RWPE2 (cell line): ENCODE results near the gene SAMHD1.
A peak's percentile ranks its signal among the peaks of the same experiment; 100 is the strongest.

ENCODE experiments used
- ATAC-seq: fragments of 200-7000 bp; cut with Tn5 transposase; 3 replicates; pipeline ENCODE4 v1.9.1; 2021; ENCODE audit warnings: low read depth
- DNase-seq: peaks from one replicate; pipeline ENCODE4 v3.0.0-alpha.2; 2020; ENCODE audit warnings: low spot score
- H3K27ac ChIP-seq: fragments of 450-650 bp; 2 replicates; pipeline ENCODE4 v1.5.1; 2017; ENCODE audit warnings: mild to moderate bottlenecking; ENCODE audit not compliant: poor library complexity, severe bottlenecking
- H3K27me3 ChIP-seq: fragments of 250-450 bp; sonication (Bioruptor Pico); 2 replicates; pipeline ENCODE4 v1.5.1; 2021; ENCODE audit warnings: mild to moderate bottlenecking, moderate library complexity; ENCODE audit not compliant: insufficient read depth, poor library complexity, severe bottlenecking
- H3K36me3 ChIP-seq: fragments of 250-450 bp; sonication (Bioruptor Pico); 2 replicates; pipeline ENCODE4 v1.5.1; 2020; ENCODE audit warnings: low read depth, mild to moderate bottlenecking, moderate library complexity
- H3K4me1 ChIP-seq: fragments of 250-450 bp; sonication (Bioruptor Pico); 2 replicates; pipeline ENCODE4 v1.5.1; 2021; ENCODE audit warnings: mild to moderate bottlenecking, moderate library complexity; ENCODE audit not compliant: insufficient read depth, poor library complexity, severe bottlenecking
- H3K4me3 ChIP-seq: fragments of 250-450 bp; sonication (Bioruptor Pico); 2 replicates; pipeline ENCODE4 v1.5.1; 2021; ENCODE audit warnings: mild to moderate bottlenecking, moderate library complexity; ENCODE audit not compliant: severe bottlenecking
- H3K9me3 ChIP-seq: fragments of 250-450 bp; sonication (Bioruptor Pico); 2 replicates; pipeline ENCODE4 v1.5.1; 2021; ENCODE audit warnings: mild to moderate bottlenecking, moderate library complexity; ENCODE audit not compliant: severe bottlenecking
- TF ChIP-seq, protein P1 (sequence below): fragments of 450-650 bp; IDR thresholded peaks from one replicate; pipeline ENCODE4 v1.5.1; 2017; ENCODE audit warnings: mild to moderate bottlenecking, moderate library complexity; ENCODE audit not compliant: poor library complexity, severe bottlenecking

Gene SAMHD1

DNA sequence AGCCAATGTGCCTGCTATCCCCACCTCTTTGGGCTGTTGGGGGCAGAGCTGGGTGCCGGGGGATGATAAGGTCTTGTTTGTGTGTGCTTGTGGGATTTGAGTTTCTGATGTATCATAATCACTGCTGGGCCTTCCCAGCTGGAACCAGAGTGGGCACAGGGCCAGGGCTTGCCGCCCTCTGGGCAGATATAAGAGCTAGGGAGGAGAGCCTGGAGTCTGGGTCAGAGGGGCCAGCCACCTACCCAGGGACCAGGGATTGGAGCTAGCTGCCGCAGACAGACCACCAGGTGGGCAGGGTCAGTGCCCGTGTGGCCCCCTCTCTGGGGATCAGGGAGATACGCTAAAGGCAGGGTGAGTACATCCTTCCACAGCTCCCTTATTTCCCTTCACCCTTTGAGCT lies 78.7 kb downstream of the SAMHD1 start:
- Histone ChIP-seq H3K27me3 (no peaks in the 10 kb centered on the region), H3K4me1 (no peaks in the 10 kb centered on the region), H3K36me3 (no peaks in the 10 kb centered on the region), H3K9me3 (no peaks in the 10 kb centered on the region), H3K27ac (no peak overlapping the region), H3K4me3 (no peak overlapping the region)
- DNase-seq = no peak
- TF ChIP-seq, protein P1, sequence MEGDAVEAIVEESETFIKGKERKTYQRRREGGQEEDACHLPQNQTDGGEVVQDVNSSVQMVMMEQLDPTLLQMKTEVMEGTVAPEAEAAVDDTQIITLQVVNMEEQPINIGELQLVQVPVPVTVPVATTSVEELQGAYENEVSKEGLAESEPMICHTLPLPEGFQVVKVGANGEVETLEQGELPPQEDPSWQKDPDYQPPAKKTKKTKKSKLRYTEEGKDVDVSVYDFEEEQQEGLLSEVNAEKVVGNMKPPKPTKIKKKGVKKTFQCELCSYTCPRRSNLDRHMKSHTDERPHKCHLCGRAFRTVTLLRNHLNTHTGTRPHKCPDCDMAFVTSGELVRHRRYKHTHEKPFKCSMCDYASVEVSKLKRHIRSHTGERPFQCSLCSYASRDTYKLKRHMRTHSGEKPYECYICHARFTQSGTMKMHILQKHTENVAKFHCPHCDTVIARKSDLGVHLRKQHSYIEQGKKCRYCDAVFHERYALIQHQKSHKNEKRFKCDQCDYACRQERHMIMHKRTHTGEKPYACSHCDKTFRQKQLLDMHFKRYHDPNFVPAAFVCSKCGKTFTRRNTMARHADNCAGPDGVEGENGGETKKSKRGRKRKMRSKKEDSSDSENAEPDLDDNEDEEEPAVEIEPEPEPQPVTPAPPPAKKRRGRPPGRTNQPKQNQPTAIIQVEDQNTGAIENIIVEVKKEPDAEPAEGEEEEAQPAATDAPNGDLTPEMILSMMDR = no peak
- peak; percentile 44 for ATAC-seq

DNA sequence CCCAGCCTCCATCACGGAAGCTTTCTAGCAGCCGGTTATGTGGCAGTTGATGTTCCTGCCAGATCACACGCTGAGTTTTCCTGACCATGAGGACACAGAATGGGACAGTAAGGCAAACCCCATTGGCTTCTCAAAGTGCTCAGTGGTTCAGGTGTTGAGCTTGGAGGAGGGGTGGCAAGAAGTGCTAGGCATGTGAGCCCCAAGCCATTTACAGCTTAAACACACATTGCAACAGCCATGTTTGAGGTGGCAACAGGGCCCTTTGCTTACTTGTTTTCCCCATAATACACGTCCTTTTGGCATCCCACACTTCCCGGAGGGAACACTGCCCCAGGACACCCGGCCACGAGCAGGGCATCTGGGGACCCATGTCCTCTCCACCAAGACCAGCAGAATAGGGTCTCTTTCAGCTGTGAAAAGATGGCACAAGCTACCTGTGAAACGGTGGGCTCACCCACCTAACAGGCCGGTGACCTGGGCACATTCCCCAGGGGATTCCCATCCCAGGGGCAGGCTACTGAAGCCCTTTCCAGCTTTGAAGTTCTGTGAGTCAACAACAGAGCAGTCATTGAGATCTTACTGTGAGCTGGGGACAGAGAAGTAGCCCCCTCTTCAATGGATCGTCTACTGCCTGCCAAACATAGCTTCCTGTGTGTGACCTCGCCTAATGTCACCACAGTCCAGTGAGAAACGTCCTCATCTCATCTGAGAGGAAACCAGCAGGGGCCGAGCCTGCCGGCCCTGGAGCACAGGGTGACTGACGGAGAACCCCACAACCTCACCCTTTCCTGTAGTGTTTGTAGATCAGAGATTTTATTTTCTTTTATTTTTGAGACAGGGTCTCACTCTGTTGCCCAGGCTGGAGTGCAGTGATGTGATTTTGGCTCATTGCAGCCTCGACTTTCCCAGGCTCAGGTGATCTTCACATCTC lies 79.6 kb downstream of the SAMHD1 start:
- Histone ChIP-seq H3K36me3 (no peaks in the 10 kb centered on the region), H3K9me3 (no peaks in the 10 kb centered on the region), H3K4me1 (no peaks in the 10 kb centered on the region), H3K27me3 (no peaks in the 10 kb centered on the region), H3K27ac (no peak overlapping the region), H3K4me3 (no peak overlapping the region)
- ATAC-seq = no peak; the same call in 2 of the 3 replicates
- TF ChIP-seq, protein P1 = no peak
- no peak for DNase-seq

DNA sequence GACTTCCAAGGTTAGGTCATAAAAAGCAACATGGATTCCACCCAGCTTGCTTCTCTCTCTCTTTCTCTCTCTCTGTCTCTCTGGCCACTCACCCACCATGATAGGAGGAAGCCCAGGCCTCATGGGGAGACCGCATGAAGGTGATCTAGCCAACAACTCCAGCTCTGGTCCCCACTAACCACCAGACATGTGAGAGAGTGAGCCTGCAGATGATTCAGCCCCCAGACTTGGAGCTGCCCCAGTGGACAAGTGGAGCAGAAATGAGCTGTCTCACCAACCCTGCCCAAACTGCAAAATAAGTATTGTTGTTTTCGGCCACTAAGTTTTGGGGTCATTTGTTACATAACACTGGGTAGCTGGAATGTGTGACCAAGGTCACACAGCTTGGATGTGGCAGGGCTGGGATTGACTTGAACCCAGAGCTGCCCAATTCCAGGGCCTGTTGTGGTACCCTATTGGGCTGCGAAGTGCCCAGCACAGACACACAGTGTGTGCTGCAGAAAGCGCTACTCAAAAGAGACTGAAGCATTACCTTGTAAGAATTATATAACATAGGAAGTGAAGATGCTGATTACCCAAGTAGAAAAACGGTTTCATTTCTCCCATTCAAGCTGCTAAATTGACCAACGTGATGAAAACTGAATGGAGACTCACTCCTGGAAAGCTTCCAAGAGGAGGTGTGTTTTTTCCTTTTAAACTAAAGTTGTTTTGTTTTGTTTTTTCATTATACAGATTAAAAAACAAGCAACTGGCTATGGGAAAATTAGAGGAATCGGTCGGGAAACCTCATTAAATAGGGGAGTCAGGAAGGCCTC lies 84.6 kb downstream of the SAMHD1 start:
- Histone ChIP-seq H3K27me3 (no peaks in the 10 kb centered on the region), H3K36me3 (no peaks in the 10 kb centered on the region), H3K27ac (no peak overlapping the region), H3K4me3 (no peak overlapping the region), H3K9me3 (no peaks in the 10 kb centered on the region), H3K4me1 (no peaks in the 10 kb centered on the region)
- DNase-seq (no peak), ATAC-seq (no peak)
- TF ChIP-seq, protein P1 = no peak

DNA sequence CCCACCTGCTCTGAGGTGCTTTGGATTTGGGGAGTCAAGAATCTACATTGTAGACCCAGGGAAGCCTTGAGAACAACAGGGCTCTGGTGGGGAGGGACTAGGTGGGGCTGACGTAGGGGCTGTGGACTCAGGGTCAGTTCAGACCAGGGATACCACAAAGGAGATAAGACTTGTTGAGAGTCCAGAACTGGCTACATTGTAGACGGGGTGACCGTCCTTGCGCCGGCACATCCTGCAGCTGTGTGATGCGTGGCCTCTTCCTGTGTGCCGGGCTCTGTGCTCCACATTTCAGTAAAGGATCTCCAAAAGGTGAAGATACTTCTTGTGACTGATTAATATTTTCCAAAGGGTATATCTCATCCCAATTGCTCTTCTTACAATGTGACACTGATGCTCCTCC lies 85.3 kb downstream of the SAMHD1 start:
- Histone ChIP-seq H3K9me3 (no peaks in the 10 kb centered on the region), H3K27ac (no peak overlapping the region), H3K27me3 (no peaks in the 10 kb centered on the region), H3K4me3 (no peak overlapping the region), H3K4me1 (peaks cover 6% of the 10 kb centered on the region), H3K36me3 (peaks cover 7% of the 10 kb centered on the region)
- no peak for ATAC-seq
- TF ChIP-seq, protein P1 = no peak
- no peak for DNase-seq

DNA sequence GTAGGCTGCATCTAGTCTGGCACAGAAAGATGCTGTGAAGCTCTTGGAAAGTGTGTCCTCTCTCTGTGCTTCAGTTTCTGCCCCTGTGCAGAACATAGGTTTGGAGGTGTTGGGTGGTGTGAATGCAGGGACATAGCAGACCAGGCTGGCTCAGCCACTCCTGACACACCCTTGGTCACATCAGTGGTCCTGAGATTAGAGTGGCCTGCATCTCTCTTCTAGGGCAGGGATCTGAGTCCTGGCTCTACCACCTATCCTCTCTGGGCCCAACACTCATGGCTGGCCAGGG lies 85.7 kb downstream of the SAMHD1 start:
- DNase-seq (no peak), ATAC-seq (no peak)
- H3K9me3 ChIP-seq = no peaks in the 10 kb centered on the region

More for the DNA sequence above, 85.7 kb downstream of the SAMHD1 start:
- Histone ChIP-seq H3K4me3 (no peak overlapping the region), H3K36me3 (peaks cover 10% of the 10 kb centered on the region), H3K27ac (no peak overlapping the region), H3K4me1 (peaks cover 10% of the 10 kb centered on the region), H3K27me3 (no peaks in the 10 kb centered on the region)
- TF ChIP-seq, protein P1 = no peak
